ENCODE measurements around the gene RASL10A. TPM values are rescaled to one million over a fixed set of nuclear protein-coding genes. Genes with fewer than 3 reads are reported as not detected.

RASL10A gene
- total RNA-seq, 4 donors from 2014 or later: 0.13 to 1.2 TPM; not detected in 2

GRCh38 chr22:29327089-29327764 is 11.7 kb upstream of the RASL10A start:
- Histone ChIP-seq H3K27me3 (no peaks in the 10 kb centered on the region), H3K27ac (no peak overlapping the region), H3K36me3 (peaks cover 0 to 3% of the 10 kb centered on the region in 2 donors), H3K9me3 (no peaks in the 10 kb centered on the region), H3K4me3 (no peak overlapping the region), H3K4me1 (peaks cover 38 to 41% of the 10 kb centered on the region in 2 donors)
- in situ Hi-C loops (cut with MboI; ENCODE audit: low sequenced_read_pairs in 4 of 4) (no loop called here), intact Hi-C loops (cut with DNase I; ENCODE audit: low total_unique reads) (no loop called here)
- no peak for ATAC-seq
- peak in 1 of 2 donors; percentile 10 for DNase-seq
- TF ChIP-seq CTCF (IDR thresholded peaks at IDR 0.05 in 4 of 5, conservative IDR thresholded peaks at IDR 0.05 in 1 of 5): no peak
- TF ChIP-seq POLR2A (IDR thresholded peaks at IDR 0.05): no peak

GRCh38 chr22:29326481-29326880 is 11.0 kb upstream of the RASL10A start:
- intact Hi-C loops (cut with DNase I; ENCODE audit: low total_unique reads): no loop called here
- no peak for DNase-seq
- no peak for ATAC-seq

GRCh38 chr22:29325785-29326315 is 10.4 kb upstream of the RASL10A start:
- peaks cover 33 to 34% of the 10 kb centered on the region in 2 donors for H3K4me1 ChIP-seq
- H3K4me3 ChIP-seq: no peak overlapping the region
- DNase-seq (no peak), ATAC-seq (no peak)
- no peaks in the 10 kb centered on the region for H3K27me3 ChIP-seq
- H3K27ac ChIP-seq: no peak overlapping the region
- H3K9me3 ChIP-seq: no peaks in the 10 kb centered on the region
- no peak for TF ChIP-seq CTCF (IDR thresholded peaks at IDR 0.05 in 4 of 5, conservative IDR thresholded peaks at IDR 0.05 in 1 of 5)
- no peak for TF ChIP-seq POLR2A (IDR thresholded peaks at IDR 0.05)
- in situ Hi-C loops (cut with MboI; ENCODE audit: low sequenced_read_pairs in 4 of 4) (no loop called here), intact Hi-C loops (cut with DNase I; ENCODE audit: low total_unique reads) (no loop called here)
- H3K36me3 ChIP-seq: no peaks in the 10 kb centered on the region

More at GRCh38 chr22:29326481-29326880, 11.0 kb upstream of the RASL10A start:
- Histone ChIP-seq H3K36me3 (no peaks in the 10 kb centered on the region), H3K4me3 (no peak overlapping the region), H3K4me1 (peaks cover 38 to 40% of the 10 kb centered on the region in 2 donors), H3K9me3 (no peaks in the 10 kb centered on the region), H3K27ac (no peak overlapping the region), H3K27me3 (no peaks in the 10 kb centered on the region)
- no peak for TF ChIP-seq CTCF (IDR thresholded peaks at IDR 0.05 in 4 of 5, conservative IDR thresholded peaks at IDR 0.05 in 1 of 5)
- no peak for TF ChIP-seq POLR2A (IDR thresholded peaks at IDR 0.05)
- in situ Hi-C loops (cut with MboI; ENCODE audit: low sequenced_read_pairs in 4 of 4): no loop called here

GRCh38 chr22:29325356-29325755 is 9.9 kb upstream of the RASL10A start:
- intact Hi-C loops (cut with DNase I; ENCODE audit: low total_unique reads): no loop called here
- Histone ChIP-seq H3K9me3 (no peaks in the 10 kb centered on the region), H3K4me3 (no peak overlapping the region), H3K27ac (no peak overlapping the region), H3K36me3 (no peaks in the 10 kb centered on the region), H3K27me3 (no peaks in the 10 kb centered on the region), H3K4me1 (peaks cover 28 to 29% of the 10 kb centered on the region in 2 donors)
- TF ChIP-seq POLR2A (IDR thresholded peaks at IDR 0.05) (no peak), CTCF (IDR thresholded peaks at IDR 0.05 in 4 of 5, conservative IDR thresholded peaks at IDR 0.05 in 1 of 5) (no peak)
- in situ Hi-C loops (cut with MboI; ENCODE audit: low sequenced_read_pairs in 4 of 4): no loop called here
- no peak for ATAC-seq
- DNase-seq: no peak

All from gastrocnemius medialis (tissue), 4 donors.